IMR-90 (cell line): ENCODE measurements around the gene KRT6B. TPM values are rescaled to one million over a fixed set of nuclear protein-coding genes. Genes with fewer than 3 reads are reported as not detected.

Source experiments
- ATAC-seq: fragments of 200-7000 bp; cut with Tn5 transposase; 2 replicates; pipeline ENCODE4 v1.9.1; 2020; ENCODE audit warnings: low read depth, mild to moderate bottlenecking, moderate library complexity
- BruUV-seq: library from RNA; stranded (reverse); fragments of 400-500 nt; replicated peaks from 2 replicates; lab custom pipeline; 2021; lab: Mats Ljungman, UMichigan
- CTCF ChIA-PET: fragments of 300-600 bp; formaldehyde crosslinking; extraction: SDS; loops from one replicate; lab custom pipeline; 2021; ENCODE audit warnings: antibody characterized with exemption; lab: Yijun Ruan, JAX
- POLR2A ChIA-PET: fragments of 300-600 bp; sonication (Branson Sonifier 250); formaldehyde crosslinking; loops from one replicate; lab custom pipeline; 2022; ENCODE audit warnings: antibody characterized with exemption; ENCODE audit not compliant: unreplicated experiment; lab: Charles Lee
- DNase-seq: peaks from one replicate; pipeline ENCODE4 v3.0.0; 2013
- H2AFZ ChIP-seq: replicated peaks from 2 replicates; pipeline ENCODE3; 2013; ENCODE audit warnings: low read length, mild to moderate bottlenecking; ENCODE audit not compliant: poor library complexity
- H2AK5ac ChIP-seq: 2 replicates; pipeline ENCODE4 v1.6.1; 2013; ENCODE audit warnings: low read depth, low read length, inconsistent platforms
- H2AK9ac ChIP-seq: replicated peaks from 2 replicates; pipeline ENCODE3; 2013; ENCODE audit warnings: mild to moderate bottlenecking, low read depth, low read length, moderate library complexity; ENCODE audit not compliant: poor library complexity
- H2BK120ac ChIP-seq: 2 replicates; pipeline ENCODE4 v1.6.1; 2013; ENCODE audit warnings: low read depth, low read length, inconsistent platforms
- H2BK15ac ChIP-seq: 3 replicates; pipeline ENCODE4 v1.6.1; 2013; ENCODE audit warnings: low read depth, low read length, inconsistent platforms
- H2BK20ac ChIP-seq: 2 replicates; pipeline ENCODE4 v1.6.1; 2013; ENCODE audit warnings: low read depth, mild to moderate bottlenecking, inconsistent platforms, low read length, moderate library complexity
- H2BK5ac ChIP-seq: 2 replicates; pipeline ENCODE4 v1.6.1; 2013; ENCODE audit warnings: mild to moderate bottlenecking, low read depth, low read length, inconsistent platforms; ENCODE audit not compliant: poor library complexity, severe bottlenecking
- H3K14ac ChIP-seq: replicated peaks from 2 replicates; pipeline ENCODE4 v1.6.1; 2013; ENCODE audit warnings: low read depth, low read length, inconsistent platforms
- H3K18ac ChIP-seq: 2 replicates; pipeline ENCODE4 v1.6.1; 2013; ENCODE audit warnings: low read depth, low read length, control low read depth
- H3K23ac ChIP-seq: 2 replicates; pipeline ENCODE4 v1.6.1; 2013; ENCODE audit warnings: low read depth, low read length, inconsistent platforms
- H3K27ac ChIP-seq: 2 replicates; pipeline ENCODE4 v1.5.1; 2013; ENCODE audit warnings: mild to moderate bottlenecking, control low read depth, low read length; ENCODE audit not compliant: insufficient read depth
- H3K27me3 ChIP-seq: 2 replicates; pipeline ENCODE4 v1.6.1; 2013; ENCODE audit warnings: low read length; ENCODE audit not compliant: control insufficient read depth, insufficient read depth
- H3K36me3 ChIP-seq: 2 replicates; pipeline ENCODE4 v1.6.1; 2013; ENCODE audit warnings: low read length, mixed read lengths; ENCODE audit not compliant: control insufficient read depth, insufficient read depth
- H3K4ac ChIP-seq: 2 replicates; pipeline ENCODE4 v1.6.1; 2013; ENCODE audit warnings: low read depth, low read length, inconsistent platforms
- H3K4me1 ChIP-seq: 2 replicates; pipeline ENCODE4 v1.6.1; 2013; ENCODE audit warnings: low read length, mixed read lengths; ENCODE audit not compliant: control insufficient read depth, insufficient read depth
- H3K4me2 ChIP-seq: 2 replicates; pipeline ENCODE4 v1.6.1; 2013; ENCODE audit warnings: low read depth, mild to moderate bottlenecking, control low read depth, low read length, moderate library complexity
- H3K4me3 ChIP-seq: 2 replicates; pipeline ENCODE4 v1.5.1; 2013; ENCODE audit warnings: low read depth, mild to moderate bottlenecking, control low read depth, low read length, moderate library complexity; ENCODE audit not compliant: insufficient read depth
- H3K56ac ChIP-seq: 2 replicates; pipeline ENCODE4 v1.6.1; 2013; ENCODE audit warnings: low read length, inconsistent platforms; ENCODE audit not compliant: insufficient read depth; ENCODE audit errors: extremely low read depth
- H3K79me1 ChIP-seq, 2 experiments: 2 replicates each; pipeline ENCODE4 v1.6.1; 2013; ENCODE audit warnings: low read length in 2 of 2, inconsistent platforms in 1 of 2, low read depth in 1 of 2
- H3K9ac ChIP-seq: 2 replicates; pipeline ENCODE4 v1.6.1; 2013; ENCODE audit warnings: low read depth, low read length, control low read depth
- H3K9me1 ChIP-seq: 2 replicates; pipeline ENCODE4 v1.6.1; 2013; ENCODE audit warnings: low read length, inconsistent platforms; ENCODE audit not compliant: insufficient read depth
- H3K9me3 ChIP-seq: 2 replicates; pipeline ENCODE4 v1.6.1; 2013; ENCODE audit warnings: low read length; ENCODE audit not compliant: control insufficient read depth, insufficient read depth
- H4K20me1 ChIP-seq: 2 replicates; pipeline ENCODE4 v1.6.1; 2013; ENCODE audit warnings: low read length, inconsistent platforms; ENCODE audit not compliant: insufficient read depth
- H4K5ac ChIP-seq: 2 replicates; pipeline ENCODE4 v1.6.1; 2013; ENCODE audit warnings: mild to moderate bottlenecking, low read depth, low read length, control low read depth
- H4K8ac ChIP-seq, 2 experiments: 2 replicates each; pipeline ENCODE4 v1.6.1; 2013; ENCODE audit warnings: low read depth in 2 of 2, low read length in 2 of 2, control low read depth in 1 of 2, inconsistent platforms in 1 of 2
- H4K91ac ChIP-seq: 2 replicates; pipeline ENCODE4 v1.6.1; 2013; ENCODE audit warnings: low read depth, low read length, inconsistent platforms; ENCODE audit not compliant: insufficient read depth
- BHLHE40 ChIP-seq: fragments of 150-350 bp; IDR thresholded peaks from 2 replicates; pipeline ENCODE4 v1.6.1; 2016; ENCODE audit warnings: mild to moderate bottlenecking, low read depth, low read length
- CEBPB ChIP-seq: IDR thresholded peaks from 2 replicates; pipeline ENCODE4 v1.6.1; 2012; ENCODE audit warnings: low read depth, low read length, improper control_type of control experiment
- CHD1 ChIP-seq: IDR thresholded peaks from 2 replicates; pipeline ENCODE4 v1.6.1; 2012; ENCODE audit warnings: low read depth, low read length, improper control_type of control experiment
- FOS ChIP-seq: fragments of 150-350 bp; IDR thresholded peaks from 2 replicates; pipeline ENCODE4 v1.6.1; 2016; ENCODE audit warnings: low read depth, low read length
- MAFK ChIP-seq: IDR thresholded peaks from 2 replicates; pipeline ENCODE4 v1.6.1; 2012; ENCODE audit warnings: low read depth, low read length, improper control_type of control experiment
- MAZ ChIP-seq: IDR thresholded peaks from 2 replicates; pipeline ENCODE4 v1.6.1; 2012; ENCODE audit warnings: low read depth, mild to moderate bottlenecking, low read length, improper control_type of control experiment, moderate library complexity, borderline replicate concordance
- MXI1 ChIP-seq: IDR thresholded peaks from 2 replicates; pipeline ENCODE4 v1.6.1; 2012; ENCODE audit warnings: low read depth, mild to moderate bottlenecking, low read length, moderate library complexity, borderline replicate concordance
- NFE2L2 ChIP-seq: fragments of 150-350 bp; IDR thresholded peaks from 2 replicates; pipeline ENCODE4 v1.6.1; 2016; ENCODE audit warnings: low read depth, mild to moderate bottlenecking, low read length
- POLR2A ChIP-seq: IDR thresholded peaks from 2 replicates; pipeline ENCODE4 v1.6.1; 2012; ENCODE audit warnings: mild to moderate bottlenecking, low read depth, low read length
- RAD21 ChIP-seq: IDR thresholded peaks from 2 replicates; pipeline ENCODE4 v1.6.1; 2012; ENCODE audit warnings: low read length, improper control_type of control experiment
- RCOR1 ChIP-seq: IDR thresholded peaks from 2 replicates; pipeline ENCODE4 v1.6.1; 2012; ENCODE audit warnings: mild to moderate bottlenecking, low read length, improper control_type of control experiment; ENCODE audit not compliant: insufficient replicate concordance
- RFX5 ChIP-seq: IDR thresholded peaks from 2 replicates; pipeline ENCODE4 v1.8.0; 2012; ENCODE audit warnings: low read depth, mild to moderate bottlenecking, low read length, moderate library complexity
- SMC3 ChIP-seq: fragments of 150-350 bp; IDR thresholded peaks from 2 replicates; pipeline ENCODE4 v1.6.1; 2016; ENCODE audit warnings: low read depth, mild to moderate bottlenecking, antibody characterized with exemption, low read length, moderate library complexity
- WGBS, 2 experiments: methylation state at CpG; one replicate each; pipeline versions ENCODE4 v1.1.5 to v1.1.7; 2013; ENCODE audit warnings: missing lambda C conversion rate in 2 of 2; ENCODE audit not compliant: insufficient read length in 1 of 2; ENCODE audit errors: extremely low coverage in 2 of 2; 5-methylcytosine and 5-hydroxymethylcytosine counted together
- dilution Hi-C: fragments of 300-500 bp; cut with HindIII; formaldehyde crosslinking; loops from one replicate; pipeline ENCODE4 v1.14.3; 2018; ENCODE audit warnings: low sequenced_read_pairs; ENCODE audit not compliant: unreplicated experiment
- in situ Hi-C: fragments of 300-500 bp; cut with MboI; formaldehyde crosslinking; loops from 3 replicates; pipeline ENCODE4 v1.14.3; 2019; ENCODE audit warnings: low sequenced_read_pairs, inconsistent platforms, mixed read lengths
- intact Hi-C: fragments of 100-400 bp; cut with micrococcal nuclease; formaldehyde crosslinking; loops from 2 replicates; pipeline ENCODE4 v1.10.0; 2022
- polyA plus RNA-seq, 3 experiments: library from polyadenylated mRNA; depleted of rRNA; stranded (reverse); fragments of >200 nt; gene quantifications; 2 replicates each; pipeline ENCODE4 v1.2.3, GENCODE V29; 2012; ENCODE audit warnings: low replicate concordance in 1 of 3
- total RNA-seq: library from RNA; depleted of rRNA; stranded (reverse); fragments of >200 nt; gene quantifications from 2 replicates; pipeline ENCODE4 v1.2.3, GENCODE V29; 2012
- TF ChIP-seq, protein P1 (sequence below): conservative IDR thresholded peaks from 2 replicates; pipeline ENCODE4 v1.5.1; 2012; ENCODE audit warnings: mild to moderate bottlenecking, low read depth, low read length, improper control_type of control experiment
- TF ChIP-seq, protein P2 (sequence below): fragments of 150-350 bp; IDR thresholded peaks from 2 replicates; pipeline ENCODE4 v1.6.1; 2016; ENCODE audit warnings: low read depth, mild to moderate bottlenecking, low read length, moderate library complexity, borderline replicate concordance
- TF ChIP-seq, protein P3 (sequence below): fragments of 150-350 bp; IDR thresholded peaks from 2 replicates; pipeline ENCODE4 v1.6.1; 2017; ENCODE audit warnings: mild to moderate bottlenecking, antibody characterized with exemption, low read length, low read depth

KRT6B gene
- total and polyA plus RNA-seq, 2 of the 4 experiments (the other 2 are of a cell fraction): not detected

DNA sequence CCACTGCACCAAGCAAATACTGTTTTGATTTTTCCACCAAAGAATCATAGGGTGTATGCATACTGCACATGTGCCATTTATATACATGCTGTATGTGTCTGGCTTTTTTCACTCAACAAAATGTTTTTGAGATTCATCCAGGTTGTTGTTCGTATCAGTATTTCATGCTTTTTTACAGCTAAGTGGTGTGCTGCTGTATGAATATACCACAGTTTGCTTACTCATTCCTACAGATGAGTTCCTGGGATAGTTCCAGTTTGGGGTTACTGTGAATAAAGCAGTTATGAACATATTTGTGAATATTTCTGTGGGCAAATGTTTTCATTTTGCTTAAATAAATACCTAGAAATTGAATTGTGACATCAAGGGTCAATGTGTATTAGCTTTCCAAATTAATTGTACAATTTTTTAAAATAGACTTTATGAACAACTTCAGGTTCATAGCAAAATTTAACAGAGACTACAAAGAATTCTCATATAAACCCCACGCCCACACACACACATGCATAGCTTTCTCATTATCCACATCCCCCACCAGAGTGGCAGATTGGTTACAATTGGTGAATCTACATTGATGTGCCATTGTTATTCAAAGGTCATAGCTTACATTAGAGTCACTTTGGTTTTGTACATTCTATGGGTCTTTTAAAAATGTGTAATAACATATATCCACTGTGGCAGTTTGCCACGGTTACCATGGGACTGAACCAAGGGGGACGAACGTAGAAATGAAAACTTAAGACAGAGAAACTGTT, 48.0 kb upstream of the KRT6B start:
- TF ChIP-seq FOS (no peak), CEBPB (no peak), RCOR1 (no peak), MXI1 (no peak), RFX5 (no peak), RAD21 (no peak), SMC3 (no peak), BHLHE40 (no peak), NFE2L2 (no peak), CHD1 (no peak), MAFK (no peak), POLR2A (no peak), MAZ (no peak)
- TF ChIP-seq, protein P1, sequence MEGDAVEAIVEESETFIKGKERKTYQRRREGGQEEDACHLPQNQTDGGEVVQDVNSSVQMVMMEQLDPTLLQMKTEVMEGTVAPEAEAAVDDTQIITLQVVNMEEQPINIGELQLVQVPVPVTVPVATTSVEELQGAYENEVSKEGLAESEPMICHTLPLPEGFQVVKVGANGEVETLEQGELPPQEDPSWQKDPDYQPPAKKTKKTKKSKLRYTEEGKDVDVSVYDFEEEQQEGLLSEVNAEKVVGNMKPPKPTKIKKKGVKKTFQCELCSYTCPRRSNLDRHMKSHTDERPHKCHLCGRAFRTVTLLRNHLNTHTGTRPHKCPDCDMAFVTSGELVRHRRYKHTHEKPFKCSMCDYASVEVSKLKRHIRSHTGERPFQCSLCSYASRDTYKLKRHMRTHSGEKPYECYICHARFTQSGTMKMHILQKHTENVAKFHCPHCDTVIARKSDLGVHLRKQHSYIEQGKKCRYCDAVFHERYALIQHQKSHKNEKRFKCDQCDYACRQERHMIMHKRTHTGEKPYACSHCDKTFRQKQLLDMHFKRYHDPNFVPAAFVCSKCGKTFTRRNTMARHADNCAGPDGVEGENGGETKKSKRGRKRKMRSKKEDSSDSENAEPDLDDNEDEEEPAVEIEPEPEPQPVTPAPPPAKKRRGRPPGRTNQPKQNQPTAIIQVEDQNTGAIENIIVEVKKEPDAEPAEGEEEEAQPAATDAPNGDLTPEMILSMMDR: no peak
- TF ChIP-seq, protein P2, sequence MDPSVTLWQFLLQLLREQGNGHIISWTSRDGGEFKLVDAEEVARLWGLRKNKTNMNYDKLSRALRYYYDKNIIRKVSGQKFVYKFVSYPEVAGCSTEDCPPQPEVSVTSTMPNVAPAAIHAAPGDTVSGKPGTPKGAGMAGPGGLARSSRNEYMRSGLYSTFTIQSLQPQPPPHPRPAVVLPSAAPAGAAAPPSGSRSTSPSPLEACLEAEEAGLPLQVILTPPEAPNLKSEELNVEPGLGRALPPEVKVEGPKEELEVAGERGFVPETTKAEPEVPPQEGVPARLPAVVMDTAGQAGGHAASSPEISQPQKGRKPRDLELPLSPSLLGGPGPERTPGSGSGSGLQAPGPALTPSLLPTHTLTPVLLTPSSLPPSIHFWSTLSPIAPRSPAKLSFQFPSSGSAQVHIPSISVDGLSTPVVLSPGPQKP: no peak
- TF ChIP-seq, protein P3, sequence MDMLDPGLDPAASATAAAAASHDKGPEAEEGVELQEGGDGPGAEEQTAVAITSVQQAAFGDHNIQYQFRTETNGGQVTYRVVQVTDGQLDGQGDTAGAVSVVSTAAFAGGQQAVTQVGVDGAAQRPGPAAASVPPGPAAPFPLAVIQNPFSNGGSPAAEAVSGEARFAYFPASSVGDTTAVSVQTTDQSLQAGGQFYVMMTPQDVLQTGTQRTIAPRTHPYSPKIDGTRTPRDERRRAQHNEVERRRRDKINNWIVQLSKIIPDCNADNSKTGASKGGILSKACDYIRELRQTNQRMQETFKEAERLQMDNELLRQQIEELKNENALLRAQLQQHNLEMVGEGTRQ: no peak
- Histone ChIP-seq H2BK15ac (no peak overlapping the region), H3K4me3 (no peak overlapping the region), H3K79me1 (no peaks in the 10 kb centered on the region), H4K91ac (no peak overlapping the region), H3K18ac (no peak overlapping the region), H4K20me1 (no peaks in the 10 kb centered on the region), H2AK5ac (no peak overlapping the region), H3K9me1 (no peaks in the 10 kb centered on the region), H4K5ac (no peak overlapping the region), H2BK120ac (no peak overlapping the region), H3K4me1 (no peaks in the 10 kb centered on the region), H3K23ac (no peak overlapping the region), H3K9me3 (no peaks in the 10 kb centered on the region), H3K4me2 (no peak overlapping the region), H4K8ac (no peak overlapping the region), H2AK9ac (no peak overlapping the region), H2AFZ (no peak overlapping the region), H3K36me3 (no peaks in the 10 kb centered on the region), H2BK5ac (no peak overlapping the region), H3K27ac (no peak overlapping the region), H3K56ac (no peak overlapping the region), H3K27me3 (peaks cover 3% of the 10 kb centered on the region), H3K4ac (no peak overlapping the region), H3K9ac (no peak overlapping the region), H3K14ac (no peak overlapping the region), H2BK20ac (no peak overlapping the region)
- no TSS peak for BruUV-seq
- ATAC-seq: no peak
- dilution Hi-C loops (no loop called here), intact Hi-C loops (no loop called here), in situ Hi-C loops (no loop called here)
- CTCF ChIA-PET: no interaction called here
- POLR2A ChIA-PET: no interaction called here
- DNase-seq: peak; percentile 34
- WGBS, 2 experiments: no CpG with 5 or more reads among the region's 5 CpGs
